ENCODE results near the gene DPH6. TPM values are rescaled to one million over a fixed set of nuclear protein-coding genes. Genes with fewer than 3 reads are reported as not detected.

The DPH6 gene
- total and polyA plus RNA-seq, 2 donors, result 8.9 to 15.3 TPM

GRCh38 chr15:35562641-35563040, 16.7 kb upstream of the DPH6 start:
- Histone ChIP-seq H3K27me3 (ENCODE audit: control insufficient read depth in 2 of 2, insufficient read depth in 1 of 2, low read length in 1 of 2) (no peaks in the 10 kb centered on the region), H3K9me3 (ENCODE audit: control insufficient read depth in 2 of 2, insufficient read depth in 1 of 2, low read length in 1 of 2) (no peaks in the 10 kb centered on the region), H3K36me3 (ENCODE audit: control insufficient read depth in 2 of 2, insufficient read depth in 2 of 2, low read length in 1 of 2) (no peaks in the 10 kb centered on the region), H3K4me3 (ENCODE audit: low read length in 2 of 2) (no peak overlapping the region), H3K4me1 (ENCODE audit: control insufficient read depth in 2 of 2, insufficient read depth in 2 of 2, low read length in 2 of 2) (no peaks in the 10 kb centered on the region), H3K27ac (ENCODE audit: low read depth in 1 of 2, low read length in 1 of 2) (no peak overlapping the region)
- 93% methylated on average over 1 of the region's 1 CpG for WGBS
- DNase-seq (ENCODE audit: low read depth in 6 of 9, low spot score in 9 of 9), result no peak

- Histone ChIP-seq H3K4me1 (ENCODE audit: control insufficient read depth in 2 of 2, insufficient read depth in 2 of 2, low read length in 2 of 2) (no peaks in the 10 kb centered on the region), H3K36me3 (ENCODE audit: control insufficient read depth in 2 of 2, insufficient read depth in 2 of 2, low read length in 1 of 2) (no peaks in the 10 kb centered on the region), H3K27ac (ENCODE audit: low read depth in 1 of 2, low read length in 1 of 2) (no peak overlapping the region), H3K9me3 (ENCODE audit: control insufficient read depth in 2 of 2, insufficient read depth in 1 of 2, low read length in 1 of 2) (no peaks in the 10 kb centered on the region), H3K27me3 (ENCODE audit: control insufficient read depth in 2 of 2, insufficient read depth in 1 of 2, low read length in 1 of 2) (no peaks in the 10 kb centered on the region), H3K4me3 (ENCODE audit: low read length in 2 of 2) (no peak overlapping the region)
- WGBS, result 96% methylated on average over 1 of the region's 1 CpG
- no peak for DNase-seq (ENCODE audit: low read depth in 6 of 9, low spot score in 9 of 9)
These were observed 15.3 kb upstream of the DPH6 start for GRCh38 chr15:35561308-35561707.

- 92% methylated on average over 2 of the region's 2 CpGs for WGBS
- no peaks in the 10 kb centered on the region for H3K9me3 ChIP-seq (ENCODE audit: control insufficient read depth in 2 of 2, insufficient read depth in 1 of 2, low read length in 1 of 2)
- no peaks in the 10 kb centered on the region for H3K36me3 ChIP-seq (ENCODE audit: control insufficient read depth in 2 of 2, insufficient read depth in 2 of 2, low read length in 1 of 2)
- H3K27ac ChIP-seq (ENCODE audit: low read depth in 1 of 2, low read length in 1 of 2), result no peak overlapping the region
- H3K4me1 ChIP-seq (ENCODE audit: control insufficient read depth in 2 of 2, insufficient read depth in 2 of 2, low read length in 2 of 2), result no peaks in the 10 kb centered on the region
- no peaks in the 10 kb centered on the region for H3K27me3 ChIP-seq (ENCODE audit: control insufficient read depth in 2 of 2, insufficient read depth in 1 of 2, low read length in 1 of 2)
- no peak for DNase-seq (ENCODE audit: low read depth in 6 of 9, low spot score in 9 of 9)
- H3K4me3 ChIP-seq (ENCODE audit: low read length in 2 of 2), result no peak overlapping the region
These were observed 14.9 kb upstream of the DPH6 start for GRCh38 chr15:35560870-35561269.

GRCh38 chr15:35560258-35560657, 14.3 kb upstream of the DPH6 start:
- H3K4me3 ChIP-seq (ENCODE audit: low read length in 2 of 2), result no peak overlapping the region
- H3K9me3 ChIP-seq (ENCODE audit: control insufficient read depth in 2 of 2, insufficient read depth in 1 of 2, low read length in 1 of 2), result no peaks in the 10 kb centered on the region
- no peaks in the 10 kb centered on the region for H3K27me3 ChIP-seq (ENCODE audit: control insufficient read depth in 2 of 2, insufficient read depth in 1 of 2, low read length in 1 of 2)
- no peak for DNase-seq (ENCODE audit: low read depth in 6 of 9, low spot score in 9 of 9)
- 96% methylated on average over 1 of the region's 1 CpG for WGBS
- H3K36me3 ChIP-seq (ENCODE audit: control insufficient read depth in 2 of 2, insufficient read depth in 2 of 2, low read length in 1 of 2), result no peaks in the 10 kb centered on the region
- no peak overlapping the region for H3K27ac ChIP-seq (ENCODE audit: low read depth in 1 of 2, low read length in 1 of 2)
- H3K4me1 ChIP-seq (ENCODE audit: control insufficient read depth in 2 of 2, insufficient read depth in 2 of 2, low read length in 2 of 2), result no peaks in the 10 kb centered on the region

- 84% methylated on average over 2 of the region's 2 CpGs for WGBS
- H3K36me3 ChIP-seq (ENCODE audit: control insufficient read depth in 2 of 2, insufficient read depth in 2 of 2, low read length in 1 of 2), result no peaks in the 10 kb centered on the region
- H3K27ac ChIP-seq (ENCODE audit: low read depth in 1 of 2, low read length in 1 of 2), result no peak overlapping the region
- DNase-seq (ENCODE audit: low read depth in 6 of 9, low spot score in 9 of 9), result no peak
- H3K9me3 ChIP-seq (ENCODE audit: control insufficient read depth in 2 of 2, insufficient read depth in 1 of 2, low read length in 1 of 2), result no peaks in the 10 kb centered on the region
- H3K27me3 ChIP-seq (ENCODE audit: control insufficient read depth in 2 of 2, insufficient read depth in 1 of 2, low read length in 1 of 2), result no peaks in the 10 kb centered on the region
- no peak overlapping the region for H3K4me3 ChIP-seq (ENCODE audit: low read length in 2 of 2)
- no peaks in the 10 kb centered on the region for H3K4me1 ChIP-seq (ENCODE audit: control insufficient read depth in 2 of 2, insufficient read depth in 2 of 2, low read length in 2 of 2)
These were observed 13.7 kb upstream of the DPH6 start for GRCh38 chr15:35559683-35560082.

- DNase-seq (ENCODE audit: low read depth in 6 of 9, low spot score in 9 of 9), result no peak
- Histone ChIP-seq H3K36me3 (ENCODE audit: control insufficient read depth in 2 of 2, insufficient read depth in 2 of 2, low read length in 1 of 2) (no peaks in the 10 kb centered on the region), H3K9me3 (ENCODE audit: control insufficient read depth in 2 of 2, insufficient read depth in 1 of 2, low read length in 1 of 2) (no peaks in the 10 kb centered on the region), H3K27me3 (ENCODE audit: control insufficient read depth in 2 of 2, insufficient read depth in 1 of 2, low read length in 1 of 2) (no peaks in the 10 kb centered on the region), H3K4me3 (ENCODE audit: low read length in 2 of 2) (no peak overlapping the region), H3K27ac (ENCODE audit: low read depth in 1 of 2, low read length in 1 of 2) (no peak overlapping the region), H3K4me1 (ENCODE audit: control insufficient read depth in 2 of 2, insufficient read depth in 2 of 2, low read length in 2 of 2) (no peaks in the 10 kb centered on the region)
- WGBS, result 97% methylated on average over 4 of the region's 4 CpGs
These were observed 11.6 kb upstream of the DPH6 start for GRCh38 chr15:35557544-35557943.

- Histone ChIP-seq H3K36me3 (ENCODE audit: control insufficient read depth in 2 of 2, insufficient read depth in 2 of 2, low read length in 1 of 2) (no peaks in the 10 kb centered on the region), H3K9me3 (ENCODE audit: control insufficient read depth in 2 of 2, insufficient read depth in 1 of 2, low read length in 1 of 2) (no peaks in the 10 kb centered on the region), H3K27ac (ENCODE audit: low read depth in 1 of 2, low read length in 1 of 2) (no peak overlapping the region), H3K27me3 (ENCODE audit: control insufficient read depth in 2 of 2, insufficient read depth in 1 of 2, low read length in 1 of 2) (no peaks in the 10 kb centered on the region), H3K4me1 (ENCODE audit: control insufficient read depth in 2 of 2, insufficient read depth in 2 of 2, low read length in 2 of 2) (no peaks in the 10 kb centered on the region), H3K4me3 (ENCODE audit: low read length in 2 of 2) (no peak overlapping the region)
- DNase-seq (ENCODE audit: low read depth in 6 of 9, low spot score in 9 of 9), result no peak
- 97% methylated on average over 4 of the region's 4 CpGs for WGBS
These were observed 11.0 kb upstream of the DPH6 start for GRCh38 chr15:35557012-35557411.

- Histone ChIP-seq H3K27ac (ENCODE audit: low read depth in 1 of 2, low read length in 1 of 2) (no peak overlapping the region), H3K4me1 (ENCODE audit: control insufficient read depth in 2 of 2, insufficient read depth in 2 of 2, low read length in 2 of 2) (no peaks in the 10 kb centered on the region), H3K9me3 (ENCODE audit: control insufficient read depth in 2 of 2, insufficient read depth in 1 of 2, low read length in 1 of 2) (no peaks in the 10 kb centered on the region), H3K36me3 (ENCODE audit: control insufficient read depth in 2 of 2, insufficient read depth in 2 of 2, low read length in 1 of 2) (no peaks in the 10 kb centered on the region), H3K27me3 (ENCODE audit: control insufficient read depth in 2 of 2, insufficient read depth in 1 of 2, low read length in 1 of 2) (no peaks in the 10 kb centered on the region), H3K4me3 (ENCODE audit: low read length in 2 of 2) (no peak overlapping the region)
- WGBS, result 89% methylated on average over 1 of the region's 1 CpG
- no peak for DNase-seq (ENCODE audit: low read depth in 6 of 9, low spot score in 9 of 9)
These were observed 9.3 kb upstream of the DPH6 start for GRCh38 chr15:35555244-35555643.

- no peak for DNase-seq (ENCODE audit: low read depth in 6 of 9, low spot score in 9 of 9)
- Histone ChIP-seq H3K36me3 (ENCODE audit: control insufficient read depth in 2 of 2, insufficient read depth in 2 of 2, low read length in 1 of 2) (no peaks in the 10 kb centered on the region), H3K4me3 (ENCODE audit: low read length in 2 of 2) (no peak overlapping the region), H3K27me3 (ENCODE audit: control insufficient read depth in 2 of 2, insufficient read depth in 1 of 2, low read length in 1 of 2) (no peaks in the 10 kb centered on the region), H3K27ac (ENCODE audit: low read depth in 1 of 2, low read length in 1 of 2) (no peak overlapping the region), H3K9me3 (ENCODE audit: control insufficient read depth in 2 of 2, insufficient read depth in 1 of 2, low read length in 1 of 2) (no peaks in the 10 kb centered on the region), H3K4me1 (ENCODE audit: control insufficient read depth in 2 of 2, insufficient read depth in 2 of 2, low read length in 2 of 2) (peaks cover 0 to 4% of the 10 kb centered on the region in 2 donors)
- WGBS, result 94% methylated on average over 5 of the region's 5 CpGs
These were observed 5.0 kb upstream of the DPH6 start for GRCh38 chr15:35550957-35551356.

- Histone ChIP-seq H3K27me3 (ENCODE audit: control insufficient read depth in 2 of 2, insufficient read depth in 1 of 2, low read length in 1 of 2) (no peaks in the 10 kb centered on the region), H3K9me3 (ENCODE audit: control insufficient read depth in 2 of 2, insufficient read depth in 1 of 2, low read length in 1 of 2) (no peaks in the 10 kb centered on the region)
- 97% methylated on average over 4 of the region's 4 CpGs for WGBS
These were observed 3.6 kb upstream of the DPH6 start for GRCh38 chr15:35549567-35549966.

More at GRCh38 chr15:35549567-35549966, 3.6 kb upstream of the DPH6 start:
- Histone ChIP-seq H3K4me1 (ENCODE audit: control insufficient read depth in 2 of 2, insufficient read depth in 2 of 2, low read length in 2 of 2) (peaks cover 0 to 7% of the 10 kb centered on the region in 2 donors), H3K36me3 (ENCODE audit: control insufficient read depth in 2 of 2, insufficient read depth in 2 of 2, low read length in 1 of 2) (no peaks in the 10 kb centered on the region), H3K4me3 (ENCODE audit: low read length in 2 of 2) (no peak overlapping the region), H3K27ac (ENCODE audit: low read depth in 1 of 2, low read length in 1 of 2) (no peak overlapping the region)
- DNase-seq (ENCODE audit: low read depth in 6 of 9, low spot score in 9 of 9), result no peak
